H1 (cell line): ENCODE data around the gene S100A4.

Experiments
- MAFK ChIP-seq: IDR thresholded peaks from 2 replicates; pipeline ENCODE4 v1.6.1; 2012; ENCODE audit warnings: low read depth, mild to moderate bottlenecking, improper control_type of control experiment, low read length
- POLR2AphosphoS5 ChIP-seq: IDR thresholded peaks from 2 replicates; pipeline ENCODE4 v1.6.1; 2011; ENCODE audit warnings: low read depth, low read length
- SRF ChIP-seq: IDR thresholded peaks from 2 replicates; pipeline ENCODE4 v1.6.1; 2011; ENCODE audit warnings: mild to moderate bottlenecking, low read depth, low read length, moderate library complexity

DNA sequence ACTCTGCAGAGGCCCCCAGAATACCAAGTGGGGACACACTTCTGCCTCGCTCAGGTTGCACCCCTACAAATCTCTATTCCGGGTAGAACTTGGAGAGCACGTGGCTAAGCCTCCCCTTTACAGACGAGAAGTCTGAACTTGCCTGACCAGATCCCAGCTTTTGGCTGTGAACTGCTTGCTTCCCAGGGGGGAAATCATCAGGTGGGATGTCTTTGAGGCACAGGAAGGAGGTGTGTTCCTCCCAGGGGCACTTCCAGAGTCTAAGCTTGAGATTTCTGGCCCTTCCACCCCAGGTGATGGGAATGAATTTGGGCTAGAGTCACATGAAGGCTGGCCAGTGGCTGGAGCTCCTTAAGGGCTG is 4.8 kb upstream of the S100A4 start:
- TF ChIP-seq MAFK (no peak), SRF (no peak), POLR2AphosphoS5 (no peak)
